ENCODE results near the gene ACAD9. TPM values are rescaled to one million over a fixed set of nuclear protein-coding genes. Genes with fewer than 3 reads are reported as not detected.

ACAD9 gene
- total and polyA plus RNA-seq, 2 experiments from 2014 or later: 22.3 to 29.7 TPM

- TF ChIP-seq EZH2 (IDR thresholded peaks at IDR 0.05; ENCODE audit: insufficient read depth, poor library complexity, severe bottlenecking) (no peak), EZH2phosphoT487 (IDR thresholded peaks at IDR 0.05; ENCODE audit: insufficient read depth, low read depth) (no peak)
- Histone ChIP-seq H3K9me3 (ENCODE audit: low read depth) (no peaks in the 10 kb centered on the region), H3K9ac (no peak overlapping the region), H3K9me2 (ENCODE audit: insufficient read depth) (no peaks in the 10 kb centered on the region), H3K79me2 (ENCODE audit: insufficient read depth) (peaks cover under 1% of the 10 kb centered on the region; the same call in 1 of the 2 replicates), H3K4me3 (no peak overlapping the region), H3K4me1 (ENCODE audit: insufficient read depth) (no peaks in the 10 kb centered on the region), H3K27ac (no peak overlapping the region), H2AFZ (no peak overlapping the region), H4K20me1 (ENCODE audit: insufficient read depth) (no peaks in the 10 kb centered on the region), H3K27me3 (replicated peaks; ENCODE audit: insufficient read depth) (no peaks in the 10 kb centered on the region), H3F3A (ENCODE audit: insufficient read depth) (no peaks in the 10 kb centered on the region), H3K36me3 (ENCODE audit: low read depth) (no peaks in the 10 kb centered on the region), H3K4me2 (ENCODE audit: unreplicated experiment) (no peak overlapping the region)
- DNase-seq: no peak
- in situ Hi-C loops (cut with MboI): no loop called here
- 91 to 92% methylated on average over 4 of the region's 4 CpGs for WGBS, 2 experiments (ENCODE audit: low coverage in 1 of 2, low lambda C conversion rate in 2 of 2, missing lambda C conversion rate in 2 of 2)
Observed at GRCh38 chr3:128872282-128872681, 7.1 kb upstream of the ACAD9 start.

GRCh38 chr3:128872744-128873143 lies 6.7 kb upstream of the ACAD9 start:
- H3K27me3 ChIP-seq (replicated peaks; ENCODE audit: insufficient read depth): no peaks in the 10 kb centered on the region
- no peaks in the 10 kb centered on the region for H4K20me1 ChIP-seq (ENCODE audit: insufficient read depth)
- no peak overlapping the region for H2AFZ ChIP-seq
- DNase-seq: no peak
- no peak overlapping the region for H3K4me3 ChIP-seq
- no peaks in the 10 kb centered on the region for H3K9me3 ChIP-seq (ENCODE audit: low read depth)
- H3K36me3 ChIP-seq (ENCODE audit: low read depth): no peaks in the 10 kb centered on the region
- H3K27ac ChIP-seq: no peak overlapping the region
- no peaks in the 10 kb centered on the region for H3K9me2 ChIP-seq (ENCODE audit: insufficient read depth)
- H3F3A ChIP-seq (ENCODE audit: insufficient read depth): peaks cover under 1% of the 10 kb centered on the region; the same call in 1 of the 2 replicates
- peaks cover 5% of the 10 kb centered on the region; the same call in 1 of the 2 replicates for H3K79me2 ChIP-seq (ENCODE audit: insufficient read depth)
- no peaks in the 10 kb centered on the region for H3K4me1 ChIP-seq (ENCODE audit: insufficient read depth)
- no peak overlapping the region for H3K9ac ChIP-seq
- in situ Hi-C loops (cut with MboI): no loop called here
- 78 to 83% methylated on average over 8 of the region's 8 CpGs for WGBS, 2 experiments (ENCODE audit: low coverage in 1 of 2, low lambda C conversion rate in 2 of 2, missing lambda C conversion rate in 2 of 2)
- no peak for TF ChIP-seq EZH2phosphoT487 (IDR thresholded peaks at IDR 0.05; ENCODE audit: insufficient read depth, low read depth)
- no peak overlapping the region for H3K4me2 ChIP-seq (ENCODE audit: unreplicated experiment)

GRCh38 chr3:128873244-128874022 lies 6.0 kb upstream of the ACAD9 start:
- DNase-seq: no peak

DNA sequence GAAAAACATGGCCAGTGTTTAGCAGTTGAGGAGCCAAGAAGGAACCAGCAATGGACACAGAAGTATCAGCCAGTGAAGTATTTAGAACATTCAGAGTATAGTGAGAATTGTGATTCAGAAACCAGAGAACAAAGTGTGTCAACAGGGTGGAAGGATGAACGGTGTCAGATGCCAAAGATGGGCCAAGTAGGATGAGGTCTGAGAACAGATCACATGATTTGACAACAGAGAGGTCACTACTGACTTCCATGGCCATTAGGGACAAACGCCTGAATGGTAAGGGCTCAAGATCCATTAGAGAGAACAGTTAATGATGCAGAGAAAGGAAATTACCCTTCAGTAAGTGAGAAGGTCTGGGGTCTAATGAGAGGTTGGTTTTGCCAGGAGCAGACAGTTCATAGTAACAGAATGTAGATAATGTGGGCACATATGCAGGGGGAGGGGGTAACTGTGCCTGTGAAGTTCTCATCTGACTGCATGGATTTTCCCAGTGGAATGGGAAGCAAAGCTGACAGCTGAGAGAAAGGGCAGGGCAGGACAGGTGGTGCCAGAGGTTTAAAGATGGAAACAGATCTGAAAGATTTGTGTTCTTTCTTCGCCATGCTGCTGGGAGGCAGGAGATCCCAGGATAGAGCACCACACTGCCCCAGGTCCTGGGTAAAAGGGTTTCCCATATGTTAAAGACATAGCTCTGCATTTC lies 4.8 kb upstream of the ACAD9 start:
- Histone ChIP-seq H3K4me3 (no peak overlapping the region), H3K9me2 (ENCODE audit: insufficient read depth) (no peaks in the 10 kb centered on the region), H3K9ac (no peak overlapping the region)

More at GRCh38 chr3:128873244-128874022, 6.0 kb upstream of the ACAD9 start:
- Histone ChIP-seq H4K20me1 (ENCODE audit: insufficient read depth) (no peaks in the 10 kb centered on the region), H3F3A (ENCODE audit: insufficient read depth) (peaks cover 7% of the 10 kb centered on the region), H3K4me2 (ENCODE audit: unreplicated experiment) (no peak overlapping the region), H3K27me3 (replicated peaks; ENCODE audit: insufficient read depth) (no peaks in the 10 kb centered on the region), H3K9me2 (ENCODE audit: insufficient read depth) (no peaks in the 10 kb centered on the region), H3K4me3 (no peak overlapping the region), H3K9ac (no peak overlapping the region), H3K4me1 (ENCODE audit: insufficient read depth) (peaks cover 6% of the 10 kb centered on the region), H3K27ac (no peak overlapping the region), H3K9me3 (ENCODE audit: low read depth) (no peaks in the 10 kb centered on the region), H3K79me2 (ENCODE audit: insufficient read depth) (peaks cover 9% of the 10 kb centered on the region; the same call in 1 of the 2 replicates), H2AFZ (no peak overlapping the region), H3K36me3 (ENCODE audit: low read depth) (no peaks in the 10 kb centered on the region)
- WGBS, 2 experiments (ENCODE audit: low coverage in 1 of 2, low lambda C conversion rate in 2 of 2, missing lambda C conversion rate in 2 of 2): 59 to 62% methylated on average over 8 of the region's 8 CpGs
- TF ChIP-seq EZH2 (IDR thresholded peaks at IDR 0.05; ENCODE audit: insufficient read depth, poor library complexity, severe bottlenecking): no peak
- TF ChIP-seq EZH2phosphoT487 (IDR thresholded peaks at IDR 0.05; ENCODE audit: insufficient read depth, low read depth): no peak
- in situ Hi-C loops (cut with MboI): no loop called here

More for the DNA sequence above, 4.8 kb upstream of the ACAD9 start:
- TF ChIP-seq EZH2 (IDR thresholded peaks at IDR 0.05; ENCODE audit: insufficient read depth, poor library complexity, severe bottlenecking) (no peak), EZH2phosphoT487 (IDR thresholded peaks at IDR 0.05; ENCODE audit: insufficient read depth, low read depth) (no peak)
- H3K27me3 ChIP-seq (replicated peaks; ENCODE audit: insufficient read depth): no peaks in the 10 kb centered on the region
- in situ Hi-C loops (cut with MboI): no loop called here
- H3K36me3 ChIP-seq (ENCODE audit: low read depth): no peaks in the 10 kb centered on the region
- no peaks in the 10 kb centered on the region for H4K20me1 ChIP-seq (ENCODE audit: insufficient read depth)
- DNase-seq: no peak
- peaks cover 10% of the 10 kb centered on the region for H3K79me2 ChIP-seq (ENCODE audit: insufficient read depth)
- no peak overlapping the region for H3K4me2 ChIP-seq (ENCODE audit: unreplicated experiment)
- H3K27ac ChIP-seq: no peak overlapping the region
- H3K9me3 ChIP-seq (ENCODE audit: low read depth): no peaks in the 10 kb centered on the region
- peaks cover 6% of the 10 kb centered on the region for H3K4me1 ChIP-seq (ENCODE audit: insufficient read depth)
- WGBS, 2 experiments (ENCODE audit: low coverage in 1 of 2, low lambda C conversion rate in 2 of 2, missing lambda C conversion rate in 2 of 2): 22 to 38% methylated on average over 3 of the region's 3 CpGs
- H2AFZ ChIP-seq: no peak overlapping the region
- H3F3A ChIP-seq (ENCODE audit: insufficient read depth): peaks cover 14% of the 10 kb centered on the region
